ENCODE measurements around the gene ANKFN1.

The ANKFN1 gene

GRCh38 chr17:56448371-56448770 is 295.1 kb downstream of the ANKFN1 start:
- Histone ChIP-seq H4K12ac (ENCODE audit: low read depth, low read length) (no peak overlapping the region), H2BK5ac (ENCODE audit: low read depth, low read length, poor library complexity) (no peak overlapping the region), H3K79me2 (ENCODE audit: control insufficient read depth, insufficient read depth, low read length, poor library complexity) (no peaks in the 10 kb centered on the region), H3K27ac (ENCODE audit: low read depth, low read length) (no peak overlapping the region), H3K4me3 (ENCODE audit: low read depth, low read length) (no peak overlapping the region), H3K9me3 (ENCODE audit: insufficient read depth, low read depth, low read length) (no peaks in the 10 kb centered on the region), H2BK120ac (ENCODE audit: insufficient read depth, low read length, poor library complexity) (no peak overlapping the region), H3K14ac (ENCODE audit: low read length) (no peak overlapping the region), H3K36me3 (ENCODE audit: control insufficient read depth in 1 of 2, insufficient read depth in 2 of 2, low read length in 2 of 2) (no peaks in the 10 kb centered on the region), H3K4me1 (ENCODE audit: control insufficient read depth in 1 of 2, insufficient read depth in 2 of 2, low read length in 2 of 2) (no peaks in the 10 kb centered on the region), H3K27me3 (ENCODE audit: insufficient read depth, low read length) (no peaks in the 10 kb centered on the region), H3K4ac (ENCODE audit: low read depth, low read length) (no peak overlapping the region), H3K18ac (ENCODE audit: low read length) (no peak overlapping the region), H3K79me1 (ENCODE audit: low read length) (no peaks in the 10 kb centered on the region), H2BK12ac (ENCODE audit: low read length) (no peak overlapping the region), H4K91ac (ENCODE audit: low read depth, low read length) (no peak overlapping the region), H3K4me2 (ENCODE audit: low read length) (no peak overlapping the region), H4K8ac (ENCODE audit: low read depth, low read length) (no peak overlapping the region), H2AFZ (ENCODE audit: insufficient read depth, low read length, poor library complexity) (no peak overlapping the region), H3K9ac (ENCODE audit: low read length) (no peak overlapping the region), H3K23ac (ENCODE audit: low read length) (no peak overlapping the region), H2AK5ac (ENCODE audit: low read length) (no peak overlapping the region)
- no peak for DNase-seq
- WGBS (ENCODE audit: extremely low coverage, insufficient coverage, insufficient read length): no CpG with 5 or more reads among the region's 2 CpGs

DNA sequence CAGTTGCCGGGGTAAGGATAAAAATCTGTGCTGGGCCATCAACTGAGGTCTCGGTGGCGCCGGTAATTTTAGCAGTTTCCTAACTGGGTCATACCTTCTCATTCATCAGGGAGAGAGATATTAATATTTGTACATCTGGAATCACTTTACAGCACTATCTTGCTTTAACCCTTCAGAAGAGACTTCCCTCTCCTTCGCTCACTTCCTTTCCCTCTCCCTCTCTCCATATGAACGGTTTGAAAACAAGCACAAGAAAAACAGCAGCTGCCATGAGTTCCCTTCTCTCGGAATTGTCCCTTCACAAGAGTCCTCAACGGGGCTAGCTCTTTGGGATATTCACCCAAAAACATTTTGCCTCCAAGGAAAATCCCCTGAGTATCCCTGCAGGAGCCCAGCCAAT is 295.9 kb downstream of the ANKFN1 start:
- Histone ChIP-seq H3K4me1 (ENCODE audit: control insufficient read depth in 1 of 2, insufficient read depth in 2 of 2, low read length in 2 of 2) (no peaks in the 10 kb centered on the region), H3K4ac (ENCODE audit: low read depth, low read length) (no peak overlapping the region), H3K36me3 (ENCODE audit: control insufficient read depth in 1 of 2, insufficient read depth in 2 of 2, low read length in 2 of 2) (no peaks in the 10 kb centered on the region), H2BK5ac (ENCODE audit: low read depth, low read length, poor library complexity) (no peak overlapping the region), H3K4me2 (ENCODE audit: low read length) (no peak overlapping the region), H2BK120ac (ENCODE audit: insufficient read depth, low read length, poor library complexity) (no peak overlapping the region), H4K91ac (ENCODE audit: low read depth, low read length) (no peak overlapping the region), H2BK12ac (ENCODE audit: low read length) (no peak overlapping the region), H3K18ac (ENCODE audit: low read length) (no peak overlapping the region), H2AFZ (ENCODE audit: insufficient read depth, low read length, poor library complexity) (no peak overlapping the region), H3K4me3 (ENCODE audit: low read depth, low read length) (no peak overlapping the region), H3K27me3 (ENCODE audit: insufficient read depth, low read length) (no peaks in the 10 kb centered on the region), H3K9me3 (ENCODE audit: insufficient read depth, low read depth, low read length) (no peaks in the 10 kb centered on the region), H3K23ac (ENCODE audit: low read length) (no peak overlapping the region), H3K79me1 (ENCODE audit: low read length) (no peaks in the 10 kb centered on the region), H2AK5ac (ENCODE audit: low read length) (no peak overlapping the region), H3K9ac (ENCODE audit: low read length) (no peak overlapping the region), H3K14ac (ENCODE audit: low read length) (no peak overlapping the region), H3K79me2 (ENCODE audit: control insufficient read depth, insufficient read depth, low read length, poor library complexity) (no peaks in the 10 kb centered on the region), H4K12ac (ENCODE audit: low read depth, low read length) (no peak overlapping the region), H4K8ac (ENCODE audit: low read depth, low read length) (no peak overlapping the region), H3K27ac (ENCODE audit: low read depth, low read length) (no peak overlapping the region)
- no CpG with 5 or more reads among the region's 8 CpGs for WGBS (ENCODE audit: extremely low coverage, insufficient coverage, insufficient read length)
- no peak for DNase-seq

DNA sequence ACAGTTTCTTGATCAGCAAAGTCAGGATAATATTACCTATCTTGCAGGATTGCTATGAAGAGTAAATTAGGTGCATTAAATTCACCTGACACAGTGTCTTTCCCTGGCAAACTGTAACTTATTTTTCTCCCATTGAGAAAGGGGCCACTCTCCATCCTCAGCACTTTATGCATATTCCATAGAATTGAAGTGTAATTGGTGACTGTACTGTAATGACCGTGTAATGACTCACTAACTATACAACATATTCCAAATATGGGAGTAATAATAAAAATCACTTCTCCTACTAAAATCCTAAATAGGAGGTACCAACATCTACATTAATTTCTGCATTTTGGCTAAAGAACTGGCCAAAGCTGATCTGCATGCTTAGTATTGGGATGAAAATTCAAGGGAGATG is 298.4 kb downstream of the ANKFN1 start:
- Histone ChIP-seq H3K79me1 (ENCODE audit: low read length) (no peaks in the 10 kb centered on the region), H3K9ac (ENCODE audit: low read length) (no peak overlapping the region), H3K27ac (ENCODE audit: low read depth, low read length) (no peak overlapping the region), H4K91ac (ENCODE audit: low read depth, low read length) (no peak overlapping the region), H3K4me2 (ENCODE audit: low read length) (no peak overlapping the region), H3K23ac (ENCODE audit: low read length) (no peak overlapping the region), H4K12ac (ENCODE audit: low read depth, low read length) (no peak overlapping the region), H3K14ac (ENCODE audit: low read length) (no peak overlapping the region), H3K9me3 (ENCODE audit: insufficient read depth, low read depth, low read length) (no peaks in the 10 kb centered on the region), H3K27me3 (ENCODE audit: insufficient read depth, low read length) (no peaks in the 10 kb centered on the region), H4K8ac (ENCODE audit: low read depth, low read length) (no peak overlapping the region), H3K4ac (ENCODE audit: low read depth, low read length) (no peak overlapping the region), H2BK12ac (ENCODE audit: low read length) (no peak overlapping the region), H3K79me2 (ENCODE audit: control insufficient read depth, insufficient read depth, low read length, poor library complexity) (no peaks in the 10 kb centered on the region), H2AFZ (ENCODE audit: insufficient read depth, low read length, poor library complexity) (no peak overlapping the region), H3K4me1 (ENCODE audit: control insufficient read depth in 1 of 2, insufficient read depth in 2 of 2, low read length in 2 of 2) (no peaks in the 10 kb centered on the region), H3K18ac (ENCODE audit: low read length) (no peak overlapping the region), H2BK120ac (ENCODE audit: insufficient read depth, low read length, poor library complexity) (no peak overlapping the region), H2BK5ac (ENCODE audit: low read depth, low read length, poor library complexity) (no peak overlapping the region), H3K4me3 (ENCODE audit: low read depth, low read length) (no peak overlapping the region), H2AK5ac (ENCODE audit: low read length) (no peak overlapping the region), H3K36me3 (ENCODE audit: control insufficient read depth in 1 of 2, insufficient read depth in 2 of 2, low read length in 2 of 2) (no peaks in the 10 kb centered on the region)
- WGBS (ENCODE audit: extremely low coverage, insufficient coverage, insufficient read length): no CpG with 5 or more reads among the region's 1 CpG
- DNase-seq: no peak

- Histone ChIP-seq H3K4me2 (ENCODE audit: low read length) (no peak overlapping the region), H3K27me3 (ENCODE audit: insufficient read depth, low read length) (no peaks in the 10 kb centered on the region), H3K18ac (ENCODE audit: low read length) (no peak overlapping the region), H3K14ac (ENCODE audit: low read length) (no peak overlapping the region), H2AFZ (ENCODE audit: insufficient read depth, low read length, poor library complexity) (no peak overlapping the region), H2BK5ac (ENCODE audit: low read depth, low read length, poor library complexity) (no peak overlapping the region), H3K4me3 (ENCODE audit: low read depth, low read length) (no peak overlapping the region), H3K9me3 (ENCODE audit: insufficient read depth, low read depth, low read length) (no peaks in the 10 kb centered on the region), H3K4me1 (ENCODE audit: control insufficient read depth in 1 of 2, insufficient read depth in 2 of 2, low read length in 2 of 2) (no peaks in the 10 kb centered on the region), H4K12ac (ENCODE audit: low read depth, low read length) (no peak overlapping the region), H3K9ac (ENCODE audit: low read length) (no peak overlapping the region), H2BK120ac (ENCODE audit: insufficient read depth, low read length, poor library complexity) (no peak overlapping the region), H2BK12ac (ENCODE audit: low read length) (no peak overlapping the region), H3K27ac (ENCODE audit: low read depth, low read length) (no peak overlapping the region), H3K79me1 (ENCODE audit: low read length) (no peaks in the 10 kb centered on the region), H4K8ac (ENCODE audit: low read depth, low read length) (no peak overlapping the region), H3K23ac (ENCODE audit: low read length) (no peak overlapping the region), H2AK5ac (ENCODE audit: low read length) (no peak overlapping the region), H3K4ac (ENCODE audit: low read depth, low read length) (no peak overlapping the region), H3K79me2 (ENCODE audit: control insufficient read depth, insufficient read depth, low read length, poor library complexity) (no peaks in the 10 kb centered on the region), H4K91ac (ENCODE audit: low read depth, low read length) (no peak overlapping the region), H3K36me3 (ENCODE audit: control insufficient read depth in 1 of 2, insufficient read depth in 2 of 2, low read length in 2 of 2) (no peaks in the 10 kb centered on the region)
- DNase-seq: no peak
- WGBS (ENCODE audit: extremely low coverage, insufficient coverage, insufficient read length): no CpG with 5 or more reads among the region's 1 CpG
Observed at GRCh38 chr17:56452461-56452860, 299.2 kb downstream of the ANKFN1 start.

All from trophoblast cell (in vitro differentiated cells and primary cell).